D341Med (cell line): ENCODE measurements around the gene SVIL.
"Not testable (repeated sequence)": the region's sequence is repeated elsewhere in the genome, so short reads cannot be mapped to it uniquely, and the experiment has no call there.

ENCODE experiments used
- DNase-seq: peaks from one replicate; pipeline ENCODE4 v3.0.0; 2012; ENCODE audit warnings: low spot score

SVIL gene

DNA sequence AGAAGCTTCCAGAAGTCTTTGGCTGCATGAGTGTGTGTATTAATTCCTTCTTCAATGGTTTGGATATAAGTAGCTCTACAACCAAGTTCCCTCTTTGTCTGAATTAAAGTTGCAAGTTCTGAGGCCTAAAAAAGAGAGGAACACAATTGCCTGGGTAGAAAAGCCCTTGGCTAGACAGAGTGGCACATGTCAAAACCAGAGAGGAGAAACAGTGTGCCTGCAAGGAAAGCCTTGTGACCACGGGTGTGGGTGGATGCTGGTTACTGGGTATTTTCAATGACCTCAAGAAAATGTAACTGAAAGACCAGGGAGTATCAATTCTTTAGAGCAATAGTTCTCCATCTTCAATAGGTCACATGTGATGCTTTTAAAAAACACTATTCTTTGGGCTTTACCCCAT is 148.3 kb downstream of the SVIL start:
- no peak for DNase-seq

DNA sequence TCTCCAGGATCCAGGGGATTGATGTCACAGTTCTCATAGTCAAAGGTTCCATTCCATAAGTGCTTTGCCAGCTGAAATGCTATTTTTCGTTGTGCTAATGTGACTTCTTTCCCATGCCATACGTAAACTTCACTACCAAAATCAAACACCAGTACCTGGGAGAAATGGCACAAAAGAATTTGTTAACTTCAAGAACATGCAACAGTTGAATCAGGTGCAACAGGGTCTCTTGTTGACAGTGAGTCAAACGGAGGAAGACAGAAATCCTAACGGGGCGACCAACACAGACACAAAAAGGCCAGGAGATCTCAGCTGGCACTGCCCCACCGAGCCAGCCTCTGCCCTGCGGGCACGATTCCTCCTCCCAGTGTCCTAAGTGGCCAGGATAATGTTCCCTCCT is 150.1 kb downstream of the SVIL start:
- not testable (repeated sequence) for DNase-seq

DNA sequence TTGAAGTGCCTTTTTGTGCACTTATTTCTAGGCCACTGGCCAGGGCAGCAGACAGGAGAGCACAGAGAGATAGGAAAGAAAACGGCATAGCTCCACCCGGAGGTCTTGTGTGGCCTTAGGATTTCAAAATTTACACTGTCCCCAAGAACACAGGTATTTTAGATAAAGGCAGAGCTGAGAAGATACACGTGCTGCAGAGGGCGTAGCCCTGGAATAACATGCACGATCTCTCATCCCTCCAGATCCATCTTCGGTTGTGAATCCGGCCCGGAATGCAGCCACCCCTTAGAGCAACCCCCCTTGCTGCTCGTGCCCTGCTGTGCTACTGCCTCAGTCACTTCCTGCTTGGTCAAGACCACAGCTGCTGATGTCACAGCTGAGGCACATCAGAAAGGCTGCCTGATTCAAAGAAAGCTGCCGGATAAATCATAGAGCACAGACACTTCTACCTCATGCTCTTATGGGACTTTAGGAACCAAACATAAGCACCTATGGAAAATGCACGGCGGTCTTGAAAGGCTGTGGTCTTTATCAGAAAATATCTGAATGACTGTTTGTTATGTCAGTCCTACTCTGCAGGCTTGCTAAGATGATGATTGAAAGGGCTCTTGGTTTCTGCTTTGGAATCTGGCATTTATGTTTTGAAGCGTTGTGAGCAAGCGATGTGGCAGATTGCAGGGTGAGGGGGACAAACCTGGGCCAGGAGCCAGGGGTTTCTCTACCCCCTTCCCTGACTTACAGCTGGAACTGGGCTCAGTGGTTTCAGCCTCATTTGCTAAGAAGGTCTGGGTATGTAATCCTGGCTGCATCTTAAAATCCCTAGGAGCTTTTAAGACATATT is 152.0 kb downstream of the SVIL start:
- peak; percentile 54 for DNase-seq

DNA sequence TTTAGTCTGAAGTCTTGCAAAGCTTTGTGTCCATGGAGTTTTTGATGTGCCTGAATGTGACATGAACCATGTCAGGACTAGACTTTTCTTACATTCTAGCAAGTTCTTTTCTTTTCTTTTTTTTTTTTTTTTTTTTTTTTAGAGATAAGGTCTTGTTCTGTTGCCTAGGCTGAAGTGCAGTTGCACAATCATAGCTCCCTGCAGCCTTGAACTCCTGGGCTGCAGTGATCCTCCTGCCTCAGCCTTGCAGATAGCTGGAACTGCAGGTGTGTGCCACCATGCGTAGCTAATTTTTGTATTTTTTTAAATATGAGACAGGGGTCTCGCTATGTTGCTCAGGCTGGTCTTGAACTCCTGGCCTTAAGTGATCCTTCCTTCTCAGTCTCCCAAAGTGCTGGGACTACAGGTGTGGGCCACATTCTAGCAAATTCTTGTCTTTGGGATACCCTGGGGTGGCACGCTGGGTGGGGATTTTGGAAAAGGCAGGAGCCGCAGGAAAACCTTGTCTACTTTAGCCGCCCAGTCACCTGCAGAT is 152.8 kb downstream of the SVIL start:
- no peak for DNase-seq

DNA sequence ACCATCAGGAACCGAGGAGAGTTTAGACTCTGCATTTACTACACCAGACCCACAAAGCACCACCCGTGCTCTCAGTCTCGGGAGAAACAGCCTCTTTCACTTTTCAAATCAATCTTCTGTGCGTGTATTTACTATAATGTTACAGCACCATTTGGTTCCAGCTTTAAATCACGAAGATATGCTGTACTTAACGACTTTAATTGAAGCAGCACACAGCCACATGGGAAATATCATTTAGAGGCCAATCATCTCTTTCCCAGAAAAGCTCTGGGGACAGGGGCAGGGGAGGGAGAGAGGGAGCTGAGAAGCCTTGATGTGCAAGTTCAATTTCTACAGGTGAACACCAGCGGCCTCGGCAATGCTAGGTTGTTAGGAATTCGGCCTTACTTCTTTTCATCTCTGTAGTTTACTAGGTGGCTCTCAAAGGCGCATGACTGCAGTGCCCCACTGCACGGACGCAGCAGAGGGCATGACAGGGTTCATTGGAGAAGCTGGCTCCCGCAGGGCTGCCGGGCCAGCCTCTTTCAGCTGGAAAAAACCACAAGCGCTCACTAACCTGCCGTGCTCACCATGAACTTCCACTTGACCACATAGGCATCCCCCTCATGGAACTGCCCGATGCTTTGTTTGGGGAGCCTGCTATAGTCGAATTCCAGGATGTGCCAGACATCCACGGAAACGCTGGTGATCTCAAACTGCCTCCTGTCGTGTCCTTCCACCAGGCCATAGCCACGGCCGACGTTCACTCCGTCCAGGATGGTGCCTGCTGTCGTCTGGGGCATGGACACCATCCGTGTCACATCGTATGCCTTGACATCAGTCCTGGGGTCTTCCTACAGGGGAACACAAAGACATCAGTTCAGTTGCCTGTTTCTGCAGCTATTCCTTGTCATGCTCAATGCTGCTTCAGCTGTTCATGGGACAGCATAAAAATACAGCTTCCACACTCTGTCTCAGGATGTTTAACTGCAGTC is 154.5 kb downstream of the SVIL start:
- DNase-seq, result no peak

DNA sequence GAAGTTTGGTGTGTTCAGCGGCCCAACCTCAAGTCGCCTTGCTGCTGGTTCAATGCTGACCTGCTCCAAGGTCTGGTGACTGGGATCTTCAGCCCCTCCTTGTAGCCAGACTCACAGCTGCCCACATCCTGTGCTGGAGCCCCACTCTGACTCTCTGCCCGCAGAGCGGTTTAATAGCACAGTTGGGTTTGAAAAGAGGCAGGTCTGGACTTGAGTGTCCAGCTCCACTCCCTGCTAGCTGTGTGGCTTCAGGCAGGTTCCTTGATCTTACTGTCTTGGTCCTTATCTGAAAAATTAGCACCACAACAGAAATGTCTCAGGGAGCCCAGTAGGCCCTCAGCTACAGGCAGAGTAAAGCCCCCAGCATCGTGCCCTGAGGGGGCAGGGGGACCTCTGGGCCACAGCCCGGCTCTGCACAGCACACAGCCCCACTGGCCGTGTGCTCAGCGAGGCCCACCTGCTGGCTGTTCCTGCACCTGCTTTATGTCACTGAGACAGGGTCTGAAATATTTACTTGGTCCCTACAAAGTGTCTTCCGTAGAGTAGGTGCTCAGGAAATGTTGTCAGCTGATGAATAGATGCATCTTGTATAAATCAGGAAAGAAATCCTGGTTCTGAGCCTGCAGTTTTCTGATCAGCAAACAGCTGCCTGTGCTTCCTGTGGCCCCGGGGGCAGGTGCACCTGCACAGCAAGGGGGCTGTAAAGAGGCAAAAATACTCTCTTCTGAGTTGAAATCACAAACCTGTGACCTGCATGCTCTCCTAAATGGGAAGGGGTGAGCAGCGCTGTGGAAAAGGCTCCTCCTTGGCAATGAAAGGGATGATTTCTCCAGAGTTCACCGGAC is 155.5 kb downstream of the SVIL start:
- no peak for DNase-seq

DNA sequence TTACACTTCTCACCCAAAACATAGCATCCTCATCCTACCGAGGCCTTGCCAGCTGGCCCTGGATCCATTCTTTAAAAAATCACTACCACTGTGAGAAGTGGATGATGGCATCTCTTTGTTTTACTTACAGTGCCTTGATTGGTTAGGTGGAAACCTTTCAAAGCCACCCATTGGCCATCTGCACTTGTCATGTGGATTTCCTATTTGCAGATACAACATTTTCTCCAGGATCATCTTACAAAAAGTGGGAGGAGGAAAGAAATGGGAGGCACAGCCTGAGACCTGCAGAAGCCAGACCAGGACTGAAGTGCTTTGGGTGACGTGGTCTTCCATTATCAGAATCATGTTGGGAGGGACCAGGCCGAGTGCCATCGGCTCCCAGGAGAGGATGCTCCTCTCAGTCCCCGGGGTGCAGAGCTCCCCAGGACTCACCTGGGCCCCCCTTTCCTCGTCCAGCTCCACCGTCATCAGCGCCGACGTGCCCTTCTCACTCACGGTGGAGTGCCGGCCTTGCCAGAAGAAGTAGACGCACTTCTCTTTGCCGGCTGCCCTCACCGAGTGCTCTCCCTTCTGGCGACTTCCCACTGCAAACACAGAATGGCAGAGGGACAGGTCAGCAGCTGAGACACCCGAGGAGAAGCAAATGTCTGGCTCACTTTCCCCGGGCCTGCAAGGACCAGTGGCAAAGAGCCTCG is 161.2 kb downstream of the SVIL start:
- DNase-seq, result no peak

DNA sequence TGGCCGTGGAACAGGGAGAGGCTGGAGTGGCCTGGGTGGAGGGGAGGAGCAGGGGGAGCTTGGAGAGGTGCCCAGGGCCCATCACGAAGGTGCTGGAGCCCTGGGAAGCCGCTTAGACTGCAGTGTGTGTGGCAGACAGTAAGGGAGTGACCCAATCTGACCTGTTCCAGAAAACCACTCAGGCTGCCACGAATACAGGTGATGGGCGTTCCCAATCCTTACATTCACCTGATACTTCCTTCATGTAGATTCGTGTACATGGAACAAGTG is 161.7 kb downstream of the SVIL start:
- no peak for DNase-seq

DNA sequence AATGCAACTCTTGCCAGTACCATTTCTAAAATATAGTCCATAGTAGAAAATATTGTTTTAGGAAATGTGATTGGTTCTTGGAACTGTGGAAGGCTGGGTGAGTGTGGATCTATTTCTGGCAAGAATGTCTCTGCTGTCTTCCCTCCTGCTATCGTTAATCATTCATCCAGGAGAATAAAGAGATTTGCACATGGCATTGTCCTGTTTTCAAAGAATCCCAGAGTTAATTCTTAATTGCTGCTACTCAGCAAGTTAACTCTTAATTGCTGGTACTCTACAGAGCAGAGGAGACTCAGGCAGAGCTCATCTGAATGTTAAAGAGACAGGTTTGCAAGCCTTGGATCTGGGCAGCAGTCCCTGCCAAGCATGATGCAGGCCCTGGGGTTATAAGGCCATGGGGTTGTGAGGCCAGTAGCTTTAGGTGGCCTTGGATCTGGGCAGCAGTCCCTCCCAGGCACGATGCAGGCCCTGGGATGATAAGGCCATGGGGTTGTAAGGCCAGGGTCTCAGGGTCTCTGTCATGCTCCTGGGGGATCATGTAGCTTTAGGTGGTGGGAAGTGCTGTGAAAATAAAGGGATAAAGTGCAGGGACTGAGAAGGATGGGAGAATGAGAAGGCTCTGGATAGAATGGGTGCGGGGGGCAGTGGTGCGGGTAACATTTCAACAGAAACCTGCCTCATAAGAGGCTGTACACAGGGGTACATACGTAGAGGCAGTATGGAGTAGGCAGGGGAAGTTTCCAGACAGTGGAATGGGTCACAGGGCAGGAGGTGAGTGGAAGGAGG is 162.3 kb downstream of the SVIL start:
- no peak for DNase-seq

DNA sequence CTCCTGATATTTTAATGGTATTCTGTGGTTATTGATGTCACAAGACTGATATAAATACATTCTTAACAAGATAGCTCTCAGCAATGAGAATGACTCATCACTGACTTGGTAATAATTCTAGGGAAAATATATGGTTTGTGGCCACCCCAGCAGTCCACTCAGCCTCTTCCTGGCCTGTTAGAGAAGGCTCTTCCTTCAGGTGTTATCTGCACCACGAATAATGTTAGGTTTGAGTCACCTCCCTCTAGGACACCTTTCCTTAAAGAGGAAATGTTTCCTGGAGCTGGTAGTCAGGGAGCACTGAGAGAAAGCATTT is 163.3 kb downstream of the SVIL start:
- no peak for DNase-seq

DNA sequence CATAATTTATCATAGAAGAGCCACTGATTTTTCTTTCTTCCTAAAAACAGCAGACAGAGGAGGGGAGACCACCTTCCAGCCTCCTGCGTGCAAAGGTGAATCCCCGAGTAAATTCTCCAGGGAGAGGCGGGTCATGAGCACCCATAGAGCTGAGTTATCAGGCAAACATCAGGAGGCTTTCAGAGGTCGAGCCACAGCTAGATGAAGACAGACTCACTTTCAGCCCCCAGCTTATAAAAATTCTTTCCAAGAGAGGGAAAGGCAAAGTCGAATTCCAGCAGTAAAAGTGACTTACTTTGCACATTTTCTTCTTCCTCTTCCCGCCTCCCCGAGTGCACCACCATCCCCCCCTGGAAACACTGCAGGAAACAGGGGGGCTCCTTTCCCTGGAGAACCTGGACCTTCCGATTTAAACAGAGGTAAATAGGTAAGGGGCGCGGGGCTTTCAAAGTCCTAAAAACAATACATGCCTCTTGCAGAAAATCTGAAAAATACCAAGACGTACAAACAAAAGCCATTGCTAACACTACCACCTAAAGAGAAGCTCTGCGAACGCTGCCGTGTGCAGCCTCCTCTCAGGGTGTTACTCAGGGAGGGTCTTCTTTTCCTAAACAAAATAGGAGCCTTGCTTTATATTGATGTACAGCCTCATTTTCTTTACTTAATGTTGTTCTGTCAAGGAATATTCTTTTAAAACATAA is 163.8 kb downstream of the SVIL start:
- DNase-seq, result no peak

DNA sequence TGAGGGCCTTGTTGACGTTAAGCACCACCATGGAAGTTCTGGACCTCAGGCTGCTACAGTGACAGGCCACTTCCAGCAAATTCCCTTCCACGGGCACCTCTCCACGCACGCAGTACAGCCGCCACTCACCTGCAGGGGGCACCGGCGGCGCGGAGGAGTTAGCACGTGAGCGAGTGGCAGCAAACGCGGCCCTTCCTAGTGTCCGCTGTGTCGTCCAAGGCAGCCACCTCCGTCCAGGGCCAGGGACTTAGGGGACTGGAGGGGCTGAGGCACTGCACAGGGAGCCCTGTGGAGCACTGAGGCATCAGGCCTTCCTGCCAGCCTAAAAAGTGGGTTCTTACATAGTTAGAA is 164.4 kb downstream of the SVIL start:
- peak; percentile 73 for DNase-seq

DNA sequence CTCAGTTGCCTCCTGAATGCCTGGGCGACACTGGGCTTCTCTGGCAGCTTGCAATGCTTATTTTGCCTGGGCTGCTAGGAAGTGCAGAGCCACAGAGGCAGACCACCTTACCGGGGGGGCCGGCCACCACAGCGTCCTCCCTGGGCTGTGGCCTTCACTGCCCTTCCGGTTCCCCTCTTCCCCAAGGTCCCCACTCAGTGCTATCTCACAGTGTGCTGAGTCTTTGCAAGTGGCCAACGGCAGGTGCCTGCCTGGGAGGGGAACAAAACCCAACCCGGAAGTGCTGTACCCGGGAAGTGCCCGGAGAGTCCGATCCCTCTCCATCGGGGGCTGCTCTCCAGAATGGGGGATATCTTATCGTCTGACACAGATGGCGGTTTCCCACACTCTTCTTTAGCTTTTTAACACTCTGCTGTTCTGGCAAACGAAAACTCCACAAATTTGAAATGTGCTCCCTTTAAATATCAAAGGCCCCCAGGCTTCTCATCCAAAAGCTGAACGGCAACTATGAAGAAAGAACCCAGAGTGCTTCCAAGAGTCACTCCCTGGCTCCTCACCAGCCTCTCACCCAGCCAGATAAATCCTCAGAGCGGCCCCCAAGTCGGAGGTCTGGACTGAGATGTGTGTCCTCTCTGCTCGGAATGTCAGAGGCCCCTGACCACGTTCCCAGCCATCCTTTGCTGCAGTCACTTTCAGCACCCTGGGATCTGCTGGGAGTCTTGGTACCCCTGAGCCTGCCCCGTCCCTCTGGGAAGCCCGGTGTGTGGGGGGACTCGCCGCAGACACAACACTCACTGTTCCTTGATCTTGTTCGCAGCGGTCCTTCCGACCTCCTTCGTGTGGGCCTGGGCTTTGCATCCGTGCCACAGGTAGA is 165.1 kb downstream of the SVIL start:
- no peak for DNase-seq

DNA sequence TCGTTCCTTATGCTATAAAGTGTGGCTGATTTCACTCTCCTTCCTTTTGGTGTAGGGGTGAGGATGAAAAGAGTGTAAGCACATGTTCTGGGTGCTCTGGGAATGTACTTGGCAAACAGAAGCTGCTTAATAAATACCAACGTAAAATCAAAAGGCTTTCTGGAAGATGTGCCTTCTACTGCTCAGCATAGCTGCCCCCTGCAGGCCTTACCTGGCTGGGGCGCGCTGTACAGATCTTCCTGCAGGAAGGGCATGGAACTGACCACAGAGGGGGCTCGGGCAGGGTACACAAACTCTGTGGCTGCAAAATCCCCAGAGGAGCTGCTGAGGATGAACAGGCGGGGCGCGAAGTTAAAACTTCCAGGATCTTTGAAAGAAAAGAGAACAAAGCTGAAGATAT is 169.4 kb downstream of the SVIL start:
- no peak for DNase-seq

DNA sequence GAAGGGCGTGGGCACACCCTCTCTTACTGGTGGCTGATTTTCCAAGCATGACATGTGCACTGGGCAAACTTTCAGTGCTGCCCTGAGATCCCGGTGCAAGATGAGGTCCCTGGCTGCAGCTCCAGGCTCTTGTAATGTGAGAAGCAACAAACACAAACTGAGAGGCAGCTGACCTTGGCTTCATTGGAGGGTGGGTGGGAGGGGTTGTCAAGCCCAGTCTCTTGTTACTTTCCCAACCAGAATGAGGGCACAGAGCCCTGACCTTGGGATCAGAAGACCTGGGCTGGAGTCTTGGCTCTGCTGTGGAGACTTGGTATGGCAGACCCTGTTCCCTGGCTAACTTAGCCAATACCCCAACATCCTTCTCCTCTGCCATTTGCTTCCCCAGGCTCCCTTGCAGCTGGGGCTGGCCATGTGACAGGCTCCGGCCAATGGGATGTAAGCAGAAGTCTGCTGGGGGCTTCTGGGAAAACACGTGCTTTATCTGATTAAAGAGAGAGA is 170.1 kb downstream of the SVIL start:
- not testable (repeated sequence) for DNase-seq

DNA sequence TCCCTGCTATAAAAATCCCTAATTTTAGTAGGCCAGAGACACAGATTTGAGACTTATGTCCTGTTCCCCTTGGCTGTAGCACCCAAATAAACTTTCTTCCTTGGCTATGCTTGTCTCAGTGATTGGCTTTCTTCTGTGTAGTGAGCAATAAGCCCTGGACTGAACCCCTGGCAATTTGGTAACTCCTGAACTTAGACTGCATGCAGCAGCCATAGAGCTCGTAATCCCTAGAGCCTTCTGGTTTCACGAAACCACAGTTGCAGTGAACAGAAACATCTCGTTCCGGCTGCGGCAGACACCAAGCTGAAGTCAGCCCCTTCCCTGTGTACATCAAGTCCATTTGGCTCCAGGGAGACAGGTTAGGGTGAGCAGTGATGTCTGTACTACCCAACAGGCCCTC is 173.7 kb downstream of the SVIL start:
- no peak for DNase-seq

DNA sequence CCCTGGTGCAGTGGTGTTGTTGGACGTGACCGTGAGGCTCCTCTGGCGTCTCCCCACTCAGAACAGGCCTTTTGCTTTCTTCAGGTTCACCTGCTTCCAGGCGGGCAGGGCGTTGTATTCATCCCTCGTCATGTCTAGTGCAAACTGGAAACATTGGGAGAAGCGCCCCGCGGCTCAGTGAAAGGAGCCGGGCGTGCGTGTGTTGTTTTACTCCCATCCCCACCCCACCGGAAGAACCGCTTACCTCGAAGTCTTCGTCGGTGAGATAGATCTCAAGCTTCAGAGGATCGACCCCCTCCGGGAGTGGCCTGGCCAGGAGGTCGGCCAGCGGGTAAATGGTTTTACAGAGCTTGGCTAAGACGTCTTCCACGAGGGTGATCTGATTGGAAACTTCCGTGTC is 176.6 kb downstream of the SVIL start:
- DNase-seq, result not testable (repeated sequence)

DNA sequence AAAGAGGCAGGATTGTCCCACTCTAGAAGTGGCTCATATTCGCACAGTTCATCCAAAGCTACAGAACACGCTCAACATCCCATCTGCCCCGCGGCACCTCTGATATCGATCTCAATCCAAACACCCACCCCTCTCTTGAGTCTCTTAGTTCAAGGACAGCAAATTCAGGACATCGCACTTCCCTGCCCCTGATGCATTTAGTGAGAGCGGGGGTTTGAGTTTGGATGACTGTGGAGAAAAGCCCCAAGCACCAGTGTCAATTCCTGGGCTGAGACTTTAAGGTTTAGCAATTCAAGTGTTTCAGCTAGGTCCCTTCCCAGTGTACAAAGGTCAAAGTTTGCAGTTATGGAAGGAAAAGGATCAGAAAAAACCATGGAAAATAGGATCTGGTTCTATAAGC is 179.7 kb downstream of the SVIL start:
- DNase-seq, result no peak

DNA sequence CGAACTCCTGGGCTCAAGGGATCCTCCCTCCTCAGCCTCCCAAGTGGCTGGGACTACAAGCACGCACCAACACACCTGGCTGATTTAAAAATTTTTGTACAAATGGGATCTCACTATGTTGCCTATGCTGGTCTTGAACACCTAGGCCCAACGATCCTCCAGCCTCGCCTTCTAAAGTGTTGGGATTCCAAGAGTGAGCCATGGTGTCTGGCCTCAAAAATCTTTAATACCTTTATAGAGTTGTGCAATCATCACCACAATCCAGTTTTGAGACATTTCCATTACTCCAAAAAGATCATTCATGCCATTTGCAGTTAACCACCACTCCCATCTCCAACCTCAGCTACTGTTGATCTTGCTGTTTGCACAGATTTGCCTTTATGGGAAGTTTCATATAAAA is 180.5 kb downstream of the SVIL start:
- DNase-seq, result no peak
